Endothelial cell of umbilical vein (primary cell): ENCODE data around the gene PKN3. TPM values are rescaled to one million over a fixed set of nuclear protein-coding genes. Genes with fewer than 3 reads are reported as not detected.

Source experiments
- BruUV-seq: library from RNA; stranded (reverse); fragments of 400-500 nt; replicated peaks from 2 replicates; lab custom pipeline; 2021; lab: Mats Ljungman, UMichigan
- CTCF ChIA-PET: fragments of 300-600, 350-600 bp; sonication (Branson Sonifier 250); formaldehyde crosslinking; loops from one replicate; lab custom pipeline; 2021; ENCODE audit warnings: antibody characterized with exemption, inconsistent platforms; lab: Charles Lee
- POLR2A ChIA-PET: fragments of 300-600, 350-600 bp; sonication (Branson Sonifier 250); formaldehyde crosslinking; loops from one replicate; lab custom pipeline; 2021; ENCODE audit warnings: antibody characterized with exemption, inconsistent platforms; lab: Charles Lee
- DNase-seq: peaks from one replicate; pipeline ENCODE4 v3.0.0-alpha.2; 2011; ENCODE audit warnings: low read depth, low spot score
- FAIRE-seq: peaks from 2 replicates; lab custom pipeline; 2011; peaks lifted over from hg19 to GRCh38; lab: Jason Lieb, UNC
- H2AFZ ChIP-seq: 2 replicates; pipeline ENCODE4 v1.6.0; 2012; ENCODE audit warnings: low read depth, low read length, control low read depth, inconsistent platforms
- H3K27ac ChIP-seq: 2 replicates; pipeline ENCODE4 v1.5.1; 2011; ENCODE audit warnings: low read depth, mild to moderate bottlenecking, control low read depth, low read length, moderate library complexity; ENCODE audit not compliant: insufficient read depth
- H3K27me3 ChIP-seq, 2 experiments: 2 replicates each; pipeline versions ENCODE4 v1.6.0 to v1.6.1; 2011; ENCODE audit warnings: low read length in 2 of 2, mixed read lengths in 1 of 2; ENCODE audit not compliant: control insufficient read depth in 2 of 2, insufficient read depth in 2 of 2
- H3K36me3 ChIP-seq, 2 experiments: 2 replicates in 1 of 2; 3 replicates in 1 of 2; pipeline ENCODE4 v1.5.1; 2011; ENCODE audit warnings: low read length in 2 of 2, mild to moderate bottlenecking in 1 of 2, moderate library complexity in 1 of 2; ENCODE audit not compliant: control insufficient read depth in 2 of 2, insufficient read depth in 2 of 2; ENCODE audit errors: extremely low read depth in 1 of 2
- H3K4me1 ChIP-seq: 3 replicates; pipeline ENCODE4 v1.5.1; 2011; ENCODE audit warnings: mild to moderate bottlenecking, low read length; ENCODE audit not compliant: control insufficient read depth, insufficient read depth; ENCODE audit errors: extremely low read depth
- H3K4me2 ChIP-seq: 2 replicates; pipeline ENCODE4 v1.6.1; 2011; ENCODE audit warnings: low read length, control low read depth, mixed read lengths; ENCODE audit not compliant: insufficient read depth
- H3K4me3 ChIP-seq, 3 experiments: fragments of 200-600 bp in 1 of 3; sonication (generic), shearing (Covaris generic) in 1 of 3; replicated peaks in 1 of 3; 2 replicates each; pipeline ENCODE4 v1.5.1; 2011 to 2016; ENCODE audit warnings: control low read depth in 3 of 3, low read length in 3 of 3, mild to moderate bottlenecking in 2 of 3, inconsistent platforms in 1 of 3, low read depth in 1 of 3, moderate library complexity in 1 of 3; ENCODE audit not compliant: insufficient read depth in 1 of 3
- H3K79me2 ChIP-seq: 2 replicates; pipeline ENCODE4 v1.6.0; 2012; ENCODE audit warnings: low read length, inconsistent platforms; ENCODE audit not compliant: control insufficient read depth, insufficient read depth
- H3K9ac ChIP-seq: replicated peaks from 2 replicates; pipeline ENCODE3; 2011; ENCODE audit warnings: low read length, control low read depth; ENCODE audit not compliant: insufficient read depth; ENCODE audit errors: extremely low read depth
- H3K9me1 ChIP-seq: replicated peaks from 3 replicates; pipeline ENCODE4 v1.6.0; 2011; ENCODE audit warnings: mild to moderate bottlenecking, low read length; ENCODE audit not compliant: control insufficient read depth, insufficient read depth; ENCODE audit errors: extremely low read depth
- H3K9me3 ChIP-seq: replicated peaks from 2 replicates; pipeline ENCODE4 v1.5.1; 2012; ENCODE audit warnings: low read length, inconsistent platforms; ENCODE audit not compliant: control insufficient read depth, insufficient read depth
- H4K20me1 ChIP-seq: replicated peaks from 2 replicates; pipeline ENCODE3; 2011; ENCODE audit warnings: mild to moderate bottlenecking, low read length; ENCODE audit not compliant: control insufficient read depth, insufficient read depth; ENCODE audit errors: extremely low read depth
- EZH2 ChIP-seq: IDR thresholded peaks from 2 replicates; pipeline ENCODE4 v1.6.1; 2012; ENCODE audit warnings: borderline replicate concordance, low read depth, mild to moderate bottlenecking, moderate library complexity, low read length, inconsistent platforms; ENCODE audit not compliant: severe bottlenecking
- FOS ChIP-seq: IDR thresholded peaks from 2 replicates; pipeline ENCODE4 v1.6.1; 2011; ENCODE audit warnings: mild to moderate bottlenecking, low read length, moderate library complexity, borderline replicate concordance; ENCODE audit not compliant: insufficient read depth
- GATA2 ChIP-seq: IDR thresholded peaks from 2 replicates; pipeline ENCODE4 v1.7.0; 2011; ENCODE audit warnings: low read depth, mild to moderate bottlenecking, moderate library complexity, mixed read lengths, low read length; ENCODE audit not compliant: insufficient read length, insufficient read depth
- JUN ChIP-seq: IDR thresholded peaks from 2 replicates; pipeline ENCODE4 v1.6.1; 2011; ENCODE audit warnings: borderline replicate concordance, low read depth; ENCODE audit not compliant: insufficient read length, insufficient read depth
- MYC ChIP-seq: IDR thresholded peaks from one replicate; pipeline ENCODE4 v1.6.1; 2011; ENCODE audit warnings: mild to moderate bottlenecking, low read depth, low read length
- POLR2A ChIP-seq: IDR thresholded peaks from 2 replicates; pipeline ENCODE4 v1.6.1; 2012; ENCODE audit warnings: low read depth, mild to moderate bottlenecking, control low read depth, low read length
- POLR2AphosphoS5 ChIP-seq: IDR thresholded peaks from 2 replicates; pipeline ENCODE4 v1.6.1; 2012; ENCODE audit warnings: low read depth, mild to moderate bottlenecking, control low read depth, low read length, moderate library complexity; ENCODE audit not compliant: insufficient read depth
- dilution Hi-C: fragments of 300-500 bp; cut with MboI; formaldehyde crosslinking; loops from one replicate; pipeline ENCODE4 v1.15.0; 2019; ENCODE audit warnings: low sequenced_read_pairs; ENCODE audit not compliant: extremely low pct_ligation_motif_present
- intact Hi-C: fragments of 100-400 bp; cut with micrococcal nuclease; formaldehyde crosslinking; loops from one replicate; pipeline ENCODE4 v1.10.0; 2022
- polyA plus RNA-seq, 4 experiments: library from polyadenylated mRNA; depleted of rRNA in 3 of 4; stranded (reverse) in 3 of 4; unstranded in 1 of 4; fragments of >200 nt; gene quantifications; 2 replicates each; pipeline versions ENCODE4 v1.2.1 to v1.2.3, GENCODE V29; 2011 to 2012; ENCODE audit warnings: missing spikeins in 1 of 4
- total RNA-seq: library from RNA; stranded (reverse); gene quantifications from 2 replicates; pipeline ENCODE4 v1.2.3, GENCODE V29; 2021
- TF ChIP-seq, protein P1 (sequence below): IDR thresholded peaks from 2 replicates; pipeline ENCODE4 v1.6.1; 2011; ENCODE audit not compliant: insufficient read depth, insufficient read length
- TF ChIP-seq, protein P2 (sequence below), 2 donors: IDR thresholded peaks; 1 replicate in 1 of 2; 2 replicates in 1 of 2; pipeline ENCODE4 v1.5.1; 2011; ENCODE audit warnings: low read length in 2 of 2, mild to moderate bottlenecking in 2 of 2, moderate library complexity in 2 of 2, control low read depth in 1 of 2, inconsistent platforms in 1 of 2, low read depth in 1 of 2; ENCODE audit not compliant: insufficient read depth in 1 of 2; ENCODE audit errors: extremely low read depth in 1 of 2

PKN3 gene
- total and polyA plus RNA-seq, 2 donors (not counting 3 experiments of a cell fraction or from before 2014, with no cell fraction given), result 29.5 to 40.4 TPM

DNA sequence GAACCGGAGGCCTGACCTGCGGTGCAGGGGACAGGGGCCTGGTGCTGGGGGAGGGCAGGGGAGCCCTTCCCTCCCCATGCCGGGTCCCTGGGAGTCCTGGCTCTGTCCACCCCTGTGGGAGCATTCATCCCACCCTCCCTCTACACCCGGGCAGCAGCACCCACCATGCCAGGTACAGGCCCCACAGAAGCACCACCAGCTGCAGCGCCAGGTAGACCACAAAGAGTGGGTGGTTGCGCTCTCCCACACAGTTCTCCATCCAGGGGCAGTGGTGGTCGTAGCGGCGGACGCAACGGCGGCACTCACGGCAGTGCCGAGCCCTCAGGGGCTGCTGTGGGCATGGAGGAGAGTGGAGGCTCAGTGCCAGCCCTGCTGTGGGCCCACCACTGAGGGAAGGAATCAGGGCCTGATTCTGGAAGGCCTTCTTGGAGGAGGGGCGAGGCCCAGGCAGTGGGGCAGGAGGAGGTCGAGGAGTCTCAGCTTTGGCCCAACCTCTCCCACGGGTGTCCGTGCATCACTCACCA lies 19.2 kb downstream of the PKN3 start:
- no TSS peak for BruUV-seq
- CTCF ChIA-PET, result interaction anchor here (1.7 kb wide), 1 partner anchor 19 kb away, joined by 5 read pairs; the partner anchor contains the start of gene PKN3
- intact Hi-C loops, result loop anchor here (5.0 kb wide), 1 partner anchor 96 kb away; the partner anchor contains the start of gene ENDOG
- Histone ChIP-seq H3K9me1 (no peaks in the 10 kb centered on the region), H3K27me3 (no peaks in the 10 kb centered on the region), H3K27ac (no peak overlapping the region), H3K9ac (no peak overlapping the region), H3K9me3 (no peaks in the 10 kb centered on the region), H3K4me1 (peaks cover 5% of the 10 kb centered on the region), H3K79me2 (no peaks in the 10 kb centered on the region), H3K4me3 (no peak overlapping the region), H3K4me2 (no peak overlapping the region), H4K20me1 (no peaks in the 10 kb centered on the region), H2AFZ (no peak overlapping the region), H3K36me3 (peaks cover 2 to 17% of the 10 kb centered on the region in 2 experiments)
- FAIRE-seq (no peak), DNase-seq (no peak)
- POLR2A ChIA-PET, result interaction anchor here (0.5 kb wide), 1 partner anchor 12 kb away, joined by 3 read pairs; no protein-coding TSS in a partner anchor
- dilution Hi-C loops, result no loop called here
- no peak for TF ChIP-seq GATA2
- no peak for TF ChIP-seq FOS
- TF ChIP-seq POLR2AphosphoS5, result no peak
- TF ChIP-seq, protein P1, sequence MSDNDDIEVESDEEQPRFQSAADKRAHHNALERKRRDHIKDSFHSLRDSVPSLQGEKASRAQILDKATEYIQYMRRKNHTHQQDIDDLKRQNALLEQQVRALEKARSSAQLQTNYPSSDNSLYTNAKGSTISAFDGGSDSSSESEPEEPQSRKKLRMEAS, result no peak
- TF ChIP-seq, protein P2, sequence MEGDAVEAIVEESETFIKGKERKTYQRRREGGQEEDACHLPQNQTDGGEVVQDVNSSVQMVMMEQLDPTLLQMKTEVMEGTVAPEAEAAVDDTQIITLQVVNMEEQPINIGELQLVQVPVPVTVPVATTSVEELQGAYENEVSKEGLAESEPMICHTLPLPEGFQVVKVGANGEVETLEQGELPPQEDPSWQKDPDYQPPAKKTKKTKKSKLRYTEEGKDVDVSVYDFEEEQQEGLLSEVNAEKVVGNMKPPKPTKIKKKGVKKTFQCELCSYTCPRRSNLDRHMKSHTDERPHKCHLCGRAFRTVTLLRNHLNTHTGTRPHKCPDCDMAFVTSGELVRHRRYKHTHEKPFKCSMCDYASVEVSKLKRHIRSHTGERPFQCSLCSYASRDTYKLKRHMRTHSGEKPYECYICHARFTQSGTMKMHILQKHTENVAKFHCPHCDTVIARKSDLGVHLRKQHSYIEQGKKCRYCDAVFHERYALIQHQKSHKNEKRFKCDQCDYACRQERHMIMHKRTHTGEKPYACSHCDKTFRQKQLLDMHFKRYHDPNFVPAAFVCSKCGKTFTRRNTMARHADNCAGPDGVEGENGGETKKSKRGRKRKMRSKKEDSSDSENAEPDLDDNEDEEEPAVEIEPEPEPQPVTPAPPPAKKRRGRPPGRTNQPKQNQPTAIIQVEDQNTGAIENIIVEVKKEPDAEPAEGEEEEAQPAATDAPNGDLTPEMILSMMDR (IDR thresholded peaks at IDR 0.05; ENCODE audit: extremely low read depth in 1 of 2, insufficient read depth in 1 of 2, low read depth in 1 of 2, low read length in 2 of 2), result no peak
- TF ChIP-seq EZH2, result no peak
- no peak for TF ChIP-seq JUN
- no peak for TF ChIP-seq MYC
- TF ChIP-seq POLR2A, result no peak
